GM10248 (cell line): ENCODE measurements around the gene TYW1B.
"Not testable (repeated sequence)": the region's sequence is repeated elsewhere in the genome, so short reads cannot be mapped to it uniquely, and the experiment has no call there.

Experiments
- CTCF ChIA-PET: fragments of 300-600 bp; sonication (Branson Sonifier 250); formaldehyde crosslinking; extraction: SDS; loops from one replicate; lab custom pipeline; 2021; ENCODE audit warnings: antibody characterized with exemption; lab: Yijun Ruan, JAX
- POLR2A ChIA-PET: fragments of 350-650 bp; sonication (Branson Sonifier 250); formaldehyde crosslinking; extraction: SDS; loops from one replicate; lab custom pipeline; 2020; ENCODE audit warnings: antibody characterized with exemption; lab: Yijun Ruan, JAX
- DNase-seq: peaks from one replicate; pipeline ENCODE4 v3.0.0; 2012; ENCODE audit errors: extremely low spot score
- TF ChIP-seq, protein P1 (sequence below): IDR thresholded peaks from 2 replicates; pipeline ENCODE4 v1.5.1; 2012; ENCODE audit warnings: mild to moderate bottlenecking, low read depth; ENCODE audit errors: extremely low read depth, missing control alignments, control extremely low read depth

TYW1B gene

GRCh38 chr7:72540106-72540611, 287.8 kb downstream of the TYW1B start:
- ChIA-PET POLR2A (no interaction called here), CTCF (interaction anchor here (1.1 kb wide), 1 partner anchor 16 kb away, joined by 3 read pairs; no protein-coding TSS in a partner anchor)
- DNase-seq: no peak
- TF ChIP-seq, protein P1, sequence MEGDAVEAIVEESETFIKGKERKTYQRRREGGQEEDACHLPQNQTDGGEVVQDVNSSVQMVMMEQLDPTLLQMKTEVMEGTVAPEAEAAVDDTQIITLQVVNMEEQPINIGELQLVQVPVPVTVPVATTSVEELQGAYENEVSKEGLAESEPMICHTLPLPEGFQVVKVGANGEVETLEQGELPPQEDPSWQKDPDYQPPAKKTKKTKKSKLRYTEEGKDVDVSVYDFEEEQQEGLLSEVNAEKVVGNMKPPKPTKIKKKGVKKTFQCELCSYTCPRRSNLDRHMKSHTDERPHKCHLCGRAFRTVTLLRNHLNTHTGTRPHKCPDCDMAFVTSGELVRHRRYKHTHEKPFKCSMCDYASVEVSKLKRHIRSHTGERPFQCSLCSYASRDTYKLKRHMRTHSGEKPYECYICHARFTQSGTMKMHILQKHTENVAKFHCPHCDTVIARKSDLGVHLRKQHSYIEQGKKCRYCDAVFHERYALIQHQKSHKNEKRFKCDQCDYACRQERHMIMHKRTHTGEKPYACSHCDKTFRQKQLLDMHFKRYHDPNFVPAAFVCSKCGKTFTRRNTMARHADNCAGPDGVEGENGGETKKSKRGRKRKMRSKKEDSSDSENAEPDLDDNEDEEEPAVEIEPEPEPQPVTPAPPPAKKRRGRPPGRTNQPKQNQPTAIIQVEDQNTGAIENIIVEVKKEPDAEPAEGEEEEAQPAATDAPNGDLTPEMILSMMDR: no peak

DNA sequence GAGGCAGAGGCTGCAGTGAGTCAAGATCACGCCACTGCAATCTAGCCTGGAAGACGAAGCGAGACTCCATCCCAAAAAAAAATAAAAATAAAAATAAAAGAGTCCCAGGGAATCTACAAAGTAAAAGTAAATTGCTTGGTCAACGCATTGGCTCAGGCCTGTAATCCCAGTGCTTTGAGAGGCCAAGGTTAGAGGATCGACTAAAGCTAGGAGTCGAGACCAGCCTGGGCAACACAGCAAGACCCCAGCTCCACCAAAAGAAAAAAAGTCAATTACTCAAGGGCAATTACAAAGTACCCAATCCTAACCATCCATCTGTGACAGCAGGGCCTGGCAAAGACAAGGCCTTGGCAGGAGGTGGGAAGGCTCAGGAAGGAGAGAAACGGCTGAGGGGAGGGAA, 288.3 kb downstream of the TYW1B start:
- POLR2A ChIA-PET: no interaction called here
- CTCF ChIA-PET: no interaction called here
- TF ChIP-seq, protein P1: no peak
- no peak for DNase-seq

GRCh38 chr7:72538856-72539255, 289.1 kb downstream of the TYW1B start:
- ChIA-PET CTCF (no interaction called here), POLR2A (no interaction called here)
- DNase-seq: no peak
- TF ChIP-seq, protein P1: no peak

GRCh38 chr7:72538147-72538546, 289.9 kb downstream of the TYW1B start:
- CTCF ChIA-PET: no interaction called here
- POLR2A ChIA-PET: no interaction called here
- TF ChIP-seq, protein P1: no peak

DNA sequence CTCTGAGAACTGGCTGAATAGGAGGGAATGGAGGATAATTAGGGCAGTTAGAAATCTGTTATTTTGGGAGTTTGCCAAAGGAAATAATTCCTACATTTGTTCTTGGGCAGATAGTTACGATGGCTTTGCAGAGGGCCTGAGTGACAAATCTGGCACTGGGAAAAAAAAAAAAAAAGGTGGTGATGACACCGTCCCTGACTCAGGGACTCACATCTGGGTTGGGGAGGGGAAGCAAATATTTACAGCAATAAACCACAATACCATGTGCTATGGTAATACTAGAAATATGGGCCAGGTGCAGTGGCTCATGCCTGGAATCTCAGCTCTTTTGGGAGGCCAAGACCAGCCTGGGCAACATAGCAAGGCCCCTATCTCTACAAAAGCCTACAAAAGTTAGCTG, 292.0 kb downstream of the TYW1B start:
- POLR2A ChIA-PET, DNase-seq, CTCF ChIA-PET: not testable (repeated sequence)

More at GRCh38 chr7:72538147-72538546, 289.9 kb downstream of the TYW1B start:
- no peak for DNase-seq

- POLR2A ChIA-PET, DNase-seq, CTCF ChIA-PET: not testable (repeated sequence)
Measured at GRCh38 chr7:72531048-72531447, 297.0 kb downstream of the TYW1B start.
